Endometrium (tissue), 2 donors: ENCODE data around the gene GRK1.
"Not testable (repeated sequence)": the region's sequence is repeated elsewhere in the genome, so short reads cannot be mapped to it uniquely, and the experiment has no call there.

Experiments used
- FAIRE-seq: peaks from 2 replicates; lab custom pipeline; 2012; peaks lifted over from hg19 to GRCh38; lab: Jason Lieb, UNC
- donor health status: control.
- donor health status: control.

Gene GRK1

GRCh38 chr13:113666951-113667701 is at the start of gene GRK1:
Gene GRK1 (plus strand): TSS chr13:113667219. CDS start chr13:113667387, 168 bp downstream.
- FAIRE-seq, result no peak

DNA sequence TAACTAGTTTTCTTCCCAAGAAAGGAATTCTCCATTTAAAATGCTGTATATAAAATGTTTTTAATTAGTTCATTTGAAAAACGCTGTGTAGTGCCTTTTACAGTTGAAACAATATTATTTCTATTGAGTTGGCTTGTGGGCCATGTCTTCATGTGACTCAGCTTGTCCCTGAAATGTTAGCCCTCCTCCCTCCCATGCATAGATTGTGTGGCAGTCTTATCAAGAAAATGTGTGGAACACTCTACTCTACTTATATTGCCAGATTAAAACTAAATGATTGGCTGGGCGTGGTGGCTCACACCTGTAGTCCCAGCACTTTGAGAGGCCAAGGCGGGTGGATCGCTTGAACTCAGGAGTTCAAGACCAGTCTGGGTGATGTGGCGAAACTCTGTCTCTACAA is 49.1 kb upstream of the GRK1 start:
- no peak for FAIRE-seq

DNA sequence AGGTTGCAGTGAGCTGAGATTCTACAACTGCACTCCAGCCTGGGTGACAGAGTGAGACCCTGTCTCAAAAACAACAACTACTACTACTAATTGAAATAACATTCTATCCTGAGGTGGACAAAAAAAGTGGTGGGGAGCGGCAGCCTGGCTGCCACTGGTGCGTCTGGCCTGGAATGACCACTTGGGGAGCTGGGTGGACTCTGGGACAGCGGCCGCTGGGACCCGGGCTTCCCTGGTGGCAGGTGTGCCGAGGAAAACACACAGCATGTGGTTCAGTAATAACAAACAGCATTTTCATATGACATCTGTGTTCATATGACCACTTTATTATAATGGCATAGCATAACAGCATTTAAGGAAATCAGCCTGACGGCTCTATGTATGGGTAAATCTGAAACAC is 48.6 kb upstream of the GRK1 start:
- no peak for FAIRE-seq

GRCh38 chr13:113620036-113620796 is 46.8 kb upstream of the GRK1 start:
- FAIRE-seq, result no peak

GRCh38 chr13:113621046-113621445 is 46.0 kb upstream of the GRK1 start:
- no peak for FAIRE-seq

DNA sequence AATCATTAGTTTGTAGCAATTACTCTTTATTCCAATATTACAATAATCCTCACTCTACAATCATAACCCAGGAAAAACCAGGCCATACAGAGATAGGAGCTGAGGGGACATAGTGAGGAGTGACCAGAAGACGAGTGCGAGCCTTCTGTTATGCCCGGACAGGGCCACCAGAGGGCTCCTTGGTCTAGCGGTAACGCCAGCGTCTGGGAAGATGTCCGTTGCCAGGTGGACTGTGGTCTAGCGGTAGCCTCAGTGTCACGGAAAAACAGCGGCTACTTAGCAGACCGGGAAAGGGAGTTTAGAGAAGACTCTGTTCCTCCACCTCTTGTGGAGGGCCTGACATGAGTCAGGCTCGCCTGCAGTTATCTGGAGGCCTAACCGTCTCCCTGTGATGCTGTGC is 45.5 kb upstream of the GRK1 start:
- not testable (repeated sequence) for FAIRE-seq

DNA sequence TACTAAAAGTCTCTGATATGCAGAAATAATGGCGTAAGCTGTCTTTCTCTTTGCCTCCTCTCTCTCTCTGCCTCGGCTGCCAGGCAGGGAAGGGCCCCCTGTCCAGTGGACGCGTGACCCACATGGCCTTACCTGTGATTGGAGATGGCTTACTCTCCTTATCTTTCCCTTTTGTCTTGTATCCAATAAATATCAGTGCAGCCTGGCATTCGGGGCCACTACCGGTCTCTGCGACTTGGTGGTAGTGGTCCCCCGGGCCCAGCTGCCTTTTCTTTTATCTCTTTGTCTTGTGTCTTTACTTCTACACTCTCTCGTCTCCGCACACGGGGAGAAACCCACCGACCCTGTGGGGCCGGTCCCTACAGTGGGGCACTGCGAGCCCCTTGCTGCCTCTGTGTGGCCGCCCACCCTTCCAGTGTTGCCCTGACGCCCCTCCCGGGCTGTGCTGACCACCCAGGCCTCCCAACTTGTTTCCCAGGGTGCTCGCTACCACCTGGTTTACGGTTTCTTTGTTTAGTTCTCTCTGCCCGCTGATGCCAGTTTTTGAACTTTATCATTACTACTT is 45.0 kb upstream of the GRK1 start:
- not testable (repeated sequence) for FAIRE-seq

GRCh38 chr13:113622791-113623490 is 44.1 kb upstream of the GRK1 start:
- no peak for FAIRE-seq

- no peak for FAIRE-seq
These were observed 43.4 kb upstream of the GRK1 start for GRCh38 chr13:113623491-113624234.

DNA sequence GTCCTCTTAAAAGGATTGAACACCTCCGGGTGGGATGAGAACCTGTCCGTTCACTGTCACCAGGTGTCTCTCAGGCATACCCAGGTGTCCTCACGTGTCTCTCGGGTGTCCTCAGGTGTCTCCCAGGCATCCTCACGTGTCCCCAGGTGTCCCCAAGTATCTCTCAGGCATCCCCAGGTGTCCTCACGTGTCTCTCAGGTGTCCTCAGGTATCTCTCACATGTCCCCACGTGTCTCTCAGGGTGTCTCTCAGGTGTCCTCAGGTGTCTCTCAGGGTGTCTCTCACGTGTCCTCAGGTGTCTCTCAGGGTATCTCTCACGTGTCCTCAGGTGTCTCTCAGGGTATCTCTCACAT is 42.8 kb upstream of the GRK1 start:
- FAIRE-seq, result no peak

GRCh38 chr13:113624640-113625304 is 42.2 kb upstream of the GRK1 start:
- not testable (repeated sequence) for FAIRE-seq

- peak; percentile 12 for FAIRE-seq
These were observed 40.9 kb upstream of the GRK1 start for GRCh38 chr13:113625965-113626721.

GRCh38 chr13:113627136-113627535 is 39.9 kb upstream of the GRK1 start:
- FAIRE-seq, result no peak

DNA sequence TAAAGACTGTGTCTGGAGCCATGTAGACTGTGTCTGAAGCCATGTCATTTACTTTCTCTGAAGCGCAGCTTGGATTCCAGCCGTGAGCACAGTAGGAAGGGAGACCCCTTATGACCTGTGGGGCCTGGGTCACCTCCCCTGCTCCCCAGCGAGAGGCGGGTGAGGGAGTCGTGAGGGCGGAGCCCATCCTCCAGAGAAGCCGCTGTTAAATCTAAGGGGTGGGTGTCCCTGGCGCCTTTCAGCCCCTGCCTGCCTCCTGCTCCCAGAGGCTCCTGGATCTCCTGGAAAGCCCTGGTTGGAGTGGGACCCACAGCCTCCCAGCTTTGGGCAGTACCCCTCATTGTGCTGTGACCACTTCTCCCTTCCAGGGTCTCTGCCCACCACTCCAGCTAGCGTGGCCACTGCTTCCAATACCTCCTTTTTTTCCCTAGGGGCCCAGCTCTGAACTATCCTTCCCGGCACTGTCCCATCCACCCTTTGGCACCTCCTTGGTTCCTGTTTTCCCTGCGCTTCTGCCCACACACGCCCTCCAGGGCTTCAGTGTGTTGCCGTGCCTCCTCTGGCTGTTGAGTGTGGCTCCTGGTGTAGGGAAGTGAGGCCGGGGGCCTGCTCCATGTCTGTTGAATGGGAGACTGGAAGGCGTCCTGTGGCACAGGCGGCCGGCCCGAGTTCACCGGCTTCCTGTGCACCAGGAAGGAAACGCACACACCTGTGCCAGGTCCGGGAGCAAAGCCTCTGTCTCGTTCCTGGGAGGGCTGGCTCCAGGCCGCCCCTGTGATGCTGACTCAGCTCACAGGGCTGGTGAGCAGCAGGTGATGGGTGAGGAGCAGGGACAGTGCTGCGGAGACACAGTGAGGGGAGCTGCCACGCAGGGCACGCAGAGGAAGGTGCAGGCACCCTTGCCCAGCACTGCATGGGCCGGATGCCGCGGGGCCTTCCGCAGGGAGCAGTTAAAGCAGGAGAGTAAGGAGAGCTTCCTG is 38.4 kb upstream of the GRK1 start:
- FAIRE-seq, result no peak

GRCh38 chr13:113629866-113630265 is 37.2 kb upstream of the GRK1 start:
- no peak for FAIRE-seq

DNA sequence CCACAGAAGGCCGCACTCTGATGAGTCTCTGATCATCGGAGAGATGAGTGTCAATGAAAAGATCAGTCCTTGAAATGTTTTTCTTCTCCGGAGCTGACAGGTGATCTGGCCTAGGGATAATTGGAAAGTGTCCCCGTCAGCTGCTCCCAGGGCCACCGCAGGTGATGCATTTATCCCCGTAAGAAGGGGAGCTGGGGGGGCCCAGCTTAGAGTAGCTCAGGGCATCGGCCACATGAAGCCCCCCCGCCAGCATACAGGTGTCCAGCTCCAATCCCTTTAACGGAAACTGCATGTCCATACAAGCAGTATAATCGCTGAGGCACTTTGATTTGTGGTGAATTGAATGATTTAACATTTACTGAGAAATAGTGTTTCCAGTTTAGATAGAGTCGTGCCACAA is 36.7 kb upstream of the GRK1 start:
- no peak for FAIRE-seq

- FAIRE-seq, result no peak
These were observed 36.2 kb upstream of the GRK1 start for GRCh38 chr13:113630804-113631203.

DNA sequence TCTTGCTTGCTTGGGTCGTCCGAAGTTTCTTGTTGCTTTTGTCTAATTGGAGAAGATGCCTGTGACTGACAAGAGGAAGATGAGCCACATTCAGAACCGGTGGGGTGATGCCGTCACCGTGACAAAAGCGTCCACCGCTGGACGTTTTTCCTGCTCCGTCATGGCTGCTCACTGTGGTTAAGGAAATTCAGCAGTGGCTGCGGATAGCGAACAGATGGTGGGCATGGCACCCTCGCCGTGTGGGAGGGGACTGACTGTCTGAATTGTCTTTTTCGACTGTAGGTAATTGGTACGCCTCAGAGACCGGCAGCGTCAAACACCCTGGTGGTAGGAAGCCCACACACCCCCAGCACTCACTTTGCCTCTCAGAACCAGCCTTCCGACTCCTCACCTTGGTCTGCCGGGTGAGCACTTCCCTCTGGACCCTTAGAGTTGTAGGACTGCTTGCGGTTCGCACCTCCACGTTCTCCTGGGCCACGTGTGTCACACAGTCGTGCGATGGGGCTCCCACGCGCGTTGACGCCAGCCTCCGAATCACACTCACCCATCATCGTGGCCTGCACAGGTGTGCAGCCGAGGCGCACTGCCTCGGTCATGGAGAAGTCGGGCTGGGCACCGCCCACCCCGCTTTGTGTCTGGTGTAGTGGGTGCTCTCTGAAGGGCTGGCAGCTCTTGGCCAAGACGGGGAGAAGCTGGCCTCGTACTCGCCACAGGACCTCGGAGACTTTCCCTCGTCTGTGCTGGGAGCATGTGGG is 35.5 kb upstream of the GRK1 start:
- no peak for FAIRE-seq
